Naive thymus-derived CD4-positive, alpha-beta T cell (primary cell): ENCODE measurements around the gene CNTN1. TPM values are rescaled to one million over a fixed set of nuclear protein-coding genes. Genes with fewer than 3 reads are reported as not detected.

Source experiments
- ATAC-seq: fragments of 150-1000 bp; cut with Tn5 transposase; 2 replicates; pipeline ENCODE4 v1.10.0; 2021; ENCODE audit warnings: mild to moderate bottlenecking, moderate library complexity
- CTCF ChIA-PET: fragments of 350-600 bp; sonication (Branson Sonifier 250); formaldehyde crosslinking; loops from one replicate; lab custom pipeline; 2021; ENCODE audit warnings: antibody characterized with exemption; lab: Charles Lee
- POLR2A ChIA-PET: fragments of 350-600 bp; sonication (Branson Sonifier 250); formaldehyde crosslinking; loops from one replicate; lab custom pipeline; 2021; ENCODE audit warnings: antibody characterized with exemption, inconsistent platforms; lab: Charles Lee
- DNase-seq, 9 donors: peaks; one replicate each; pipeline versions ENCODE4 v3.0.0 to v3.0.0-alpha.2; 2020 to 2022; ENCODE audit warnings: mixed read lengths in 1 of 9
- H3K27ac ChIP-seq: one replicate; pipeline ENCODE4 v1.7.0; 2013; ENCODE audit warnings: mild to moderate bottlenecking, low read depth, low read length, moderate library complexity
- H3K27me3 ChIP-seq, 2 donors: one replicate each; pipeline ENCODE4 v1.7.0; 2013; ENCODE audit warnings: low read length in 2 of 2, mild to moderate bottlenecking in 2 of 2, moderate library complexity in 2 of 2; ENCODE audit not compliant: control insufficient read depth in 2 of 2, insufficient read depth in 2 of 2
- H3K36me3 ChIP-seq, 3 experiments: 1 replicate in 2 of 3; 2 replicates in 1 of 3; pipeline ENCODE4 v1.7.0; 2013; ENCODE audit warnings: low read length in 3 of 3, mild to moderate bottlenecking in 3 of 3, moderate library complexity in 1 of 3; ENCODE audit not compliant: insufficient read depth in 3 of 3, control insufficient read depth in 2 of 3
- H3K4me1 ChIP-seq, 2 donors: one replicate each; pipeline ENCODE4 v1.7.0; 2013; ENCODE audit warnings: low read length in 2 of 2, mild to moderate bottlenecking in 2 of 2, moderate library complexity in 1 of 2; ENCODE audit not compliant: control insufficient read depth in 2 of 2, insufficient read depth in 2 of 2
- H3K4me3 ChIP-seq: 2 replicates; pipeline ENCODE4 v1.7.0; 2013; ENCODE audit warnings: mild to moderate bottlenecking, low read length
- H3K9me3 ChIP-seq, 3 experiments: 1 replicate in 2 of 3; 2 replicates in 1 of 3; pipeline ENCODE4 v1.7.0; 2013; ENCODE audit warnings: low read length in 3 of 3; ENCODE audit not compliant: control insufficient read depth in 2 of 3
- H3K27ac Mint-ChIP-seq, 9 donors: one replicate each; pipeline ENCODE4 v1.8.0; 2020 to 2022; ENCODE audit warnings: mixed read lengths in 9 of 9, mild to moderate bottlenecking in 8 of 9, moderate library complexity in 5 of 9, inconsistent platforms in 2 of 9
- H3K27me3 Mint-ChIP-seq, 5 donors: one replicate each; pipeline ENCODE4 v1.8.0; 2021 to 2022; ENCODE audit warnings: mixed read lengths in 5 of 5, mild to moderate bottlenecking in 1 of 5
- H3K36me3 Mint-ChIP-seq, 5 donors: one replicate each; pipeline ENCODE4 v1.8.0; 2020 to 2022; ENCODE audit warnings: mixed read lengths in 5 of 5, mild to moderate bottlenecking in 3 of 5, inconsistent platforms in 1 of 5
- H3K4me1 Mint-ChIP-seq, 7 donors: one replicate each; pipeline ENCODE4 v1.8.0; 2020 to 2022; ENCODE audit warnings: mixed read lengths in 7 of 7, mild to moderate bottlenecking in 3 of 7, inconsistent platforms in 1 of 7
- H3K4me3 Mint-ChIP-seq, 10 donors: one replicate each; pipeline ENCODE4 v1.8.0; 2020 to 2022; ENCODE audit warnings: mild to moderate bottlenecking in 10 of 10, mixed read lengths in 10 of 10, moderate library complexity in 6 of 10, inconsistent platforms in 2 of 10
- H3K9me3 Mint-ChIP-seq, 11 donors: one replicate each; pipeline ENCODE4 v1.8.0; 2020 to 2022; ENCODE audit warnings: mixed read lengths in 11 of 11, mild to moderate bottlenecking in 4 of 11, inconsistent platforms in 1 of 11, moderate library complexity in 1 of 11
- intact Hi-C, 2 donors: fragments of 100-400 bp; cut with micrococcal nuclease; formaldehyde crosslinking; loops; one replicate each; pipeline ENCODE4 v1.15.1; 2023
- polyA plus RNA-seq, 2 donors: library from polyadenylated mRNA; unstranded; fragments of 300-500 nt; fragmentation: Illumina TruSeq; gene quantifications; one replicate each; pipeline ENCODE4 v1.2.3, GENCODE V29; 2021
- total RNA-seq, 6 experiments: library from RNA in 5 of 6; stranded (reverse) in 5 of 6; gene quantifications; 1 replicate in 5 of 6; 2 replicates in 1 of 6; pipeline ENCODE4 v1.2.3 and lab custom pipeline; 2021 to 2026

Gene CNTN1
- total and polyA plus RNA-seq, 7 experiments from 2014 or later = not detected

- POLR2A ChIA-PET = no interaction called here
- no peaks in the 10 kb centered on the region for H3K9me3 ChIP-seq
- no peaks in the 10 kb centered on the region for H3K4me1 ChIP-seq
- CTCF ChIA-PET = no interaction called here
- ATAC-seq = no peak
- Mint-ChIP-seq H3K4me3 (no peak overlapping the region), H3K36me3 (no peaks in the 10 kb centered on the region), H3K9me3 (peaks cover 0 to 13% (median 0%) of the 10 kb centered on the region in 11 donors), H3K27me3 (no peaks in the 10 kb centered on the region), H3K4me1 (no peaks in the 10 kb centered on the region), H3K27ac (no peak overlapping the region)
- no peak for DNase-seq
- no peak overlapping the region for H3K4me3 ChIP-seq
- no peaks in the 10 kb centered on the region for H3K27me3 ChIP-seq
- intact Hi-C loops = no loop called here
- H3K27ac ChIP-seq = no peak overlapping the region
- no peaks in the 10 kb centered on the region for H3K36me3 ChIP-seq
Measured at GRCh38 chr12:40831916-40832315, 139.7 kb downstream of the CNTN1 start.

GRCh38 chr12:40832668-40833067 is 140.4 kb downstream of the CNTN1 start:
- no peaks in the 10 kb centered on the region for H3K9me3 ChIP-seq
- Mint-ChIP-seq H3K36me3 (no peaks in the 10 kb centered on the region), H3K9me3 (peaks cover 0 to 13% (median 0%) of the 10 kb centered on the region in 11 donors), H3K27ac (no peak overlapping the region), H3K27me3 (no peaks in the 10 kb centered on the region), H3K4me1 (no peaks in the 10 kb centered on the region), H3K4me3 (no peak overlapping the region)
- DNase-seq (no peak), ATAC-seq (no peak)
- H3K4me3 ChIP-seq = no peak overlapping the region
- no peaks in the 10 kb centered on the region for H3K36me3 ChIP-seq
- ChIA-PET POLR2A (no interaction called here), CTCF (no interaction called here)
- intact Hi-C loops = no loop called here
- H3K27me3 ChIP-seq = no peaks in the 10 kb centered on the region
- no peak overlapping the region for H3K27ac ChIP-seq
- no peaks in the 10 kb centered on the region for H3K4me1 ChIP-seq

GRCh38 chr12:40833818-40834217 is 141.6 kb downstream of the CNTN1 start:
- CTCF ChIA-PET = no interaction called here

GRCh38 chr12:40834321-40834720 is 142.1 kb downstream of the CNTN1 start:
- Histone ChIP-seq H3K9me3 (no peaks in the 10 kb centered on the region), H3K27me3 (no peaks in the 10 kb centered on the region), H3K27ac (no peak overlapping the region), H3K4me1 (no peaks in the 10 kb centered on the region), H3K36me3 (no peaks in the 10 kb centered on the region), H3K4me3 (no peak overlapping the region)
- ChIA-PET CTCF (no interaction called here), POLR2A (no interaction called here)
- H3K36me3 Mint-ChIP-seq = no peaks in the 10 kb centered on the region
- intact Hi-C loops = no loop called here
- H3K27me3 Mint-ChIP-seq = no peaks in the 10 kb centered on the region
- H3K4me3 Mint-ChIP-seq = no peak overlapping the region
- H3K4me1 Mint-ChIP-seq = no peaks in the 10 kb centered on the region
- peaks cover 0 to 14% (median 4%) of the 10 kb centered on the region in 11 donors for H3K9me3 Mint-ChIP-seq
- ATAC-seq (no peak), DNase-seq (no peak)
- no peak overlapping the region for H3K27ac Mint-ChIP-seq

More at GRCh38 chr12:40833818-40834217, 141.6 kb downstream of the CNTN1 start:
- H3K4me3 Mint-ChIP-seq = no peak overlapping the region
- Histone ChIP-seq H3K9me3 (no peaks in the 10 kb centered on the region), H3K4me1 (no peaks in the 10 kb centered on the region), H3K36me3 (no peaks in the 10 kb centered on the region), H3K27me3 (no peaks in the 10 kb centered on the region), H3K4me3 (no peak overlapping the region), H3K27ac (no peak overlapping the region)
- no peaks in the 10 kb centered on the region for H3K36me3 Mint-ChIP-seq
- ATAC-seq (no peak), DNase-seq (no peak)
- intact Hi-C loops = no loop called here
- peaks cover 0 to 14% (median 4%) of the 10 kb centered on the region in 11 donors for H3K9me3 Mint-ChIP-seq
- POLR2A ChIA-PET = no interaction called here
- no peaks in the 10 kb centered on the region for H3K27me3 Mint-ChIP-seq
- H3K4me1 Mint-ChIP-seq = no peaks in the 10 kb centered on the region
- no peak overlapping the region for H3K27ac Mint-ChIP-seq

GRCh38 chr12:40837891-40838429 is 145.7 kb downstream of the CNTN1 start:
- ChIA-PET POLR2A (no interaction called here), CTCF (no interaction called here)
- Histone ChIP-seq H3K4me1 (no peaks in the 10 kb centered on the region), H3K27me3 (no peaks in the 10 kb centered on the region), H3K36me3 (no peaks in the 10 kb centered on the region), H3K4me3 (no peak overlapping the region), H3K27ac (no peak overlapping the region), H3K9me3 (no peaks in the 10 kb centered on the region)
- H3K4me1 Mint-ChIP-seq = no peaks in the 10 kb centered on the region
- DNase-seq = no peak
- ATAC-seq = no peak
- H3K9me3 Mint-ChIP-seq = peaks cover 0 to 13% (median 4%) of the 10 kb centered on the region in 11 donors
- no peaks in the 10 kb centered on the region for H3K27me3 Mint-ChIP-seq
- H3K27ac Mint-ChIP-seq = no peak overlapping the region
- H3K4me3 Mint-ChIP-seq = no peak overlapping the region
- intact Hi-C loops = no loop called here
- H3K36me3 Mint-ChIP-seq = no peaks in the 10 kb centered on the region

GRCh38 chr12:40843495-40843894 is 151.3 kb downstream of the CNTN1 start:
- CTCF ChIA-PET = no interaction called here
- Mint-ChIP-seq H3K27ac (no peak overlapping the region), H3K27me3 (no peaks in the 10 kb centered on the region), H3K9me3 (peaks cover 0 to 10% (median 3%) of the 10 kb centered on the region in 11 donors), H3K36me3 (no peaks in the 10 kb centered on the region), H3K4me3 (no peak overlapping the region), H3K4me1 (no peaks in the 10 kb centered on the region)
- Histone ChIP-seq H3K36me3 (no peaks in the 10 kb centered on the region), H3K27me3 (no peaks in the 10 kb centered on the region), H3K4me3 (no peak overlapping the region), H3K4me1 (no peaks in the 10 kb centered on the region), H3K27ac (no peak overlapping the region), H3K9me3 (no peaks in the 10 kb centered on the region)
- POLR2A ChIA-PET = no interaction called here
- intact Hi-C loops = no loop called here
- ATAC-seq = no peak
- DNase-seq = no peak

GRCh38 chr12:40853221-40853620 is 161.0 kb downstream of the CNTN1 start:
- Mint-ChIP-seq H3K4me3 (no peak overlapping the region), H3K27me3 (no peaks in the 10 kb centered on the region), H3K4me1 (no peaks in the 10 kb centered on the region), H3K36me3 (no peaks in the 10 kb centered on the region), H3K9me3 (peaks cover 0 to 6% (median 0%) of the 10 kb centered on the region in 11 donors), H3K27ac (no peak overlapping the region)
- H3K27me3 ChIP-seq = no peaks in the 10 kb centered on the region
- no peaks in the 10 kb centered on the region for H3K4me1 ChIP-seq
- ChIA-PET POLR2A (no interaction called here), CTCF (no interaction called here)
- ATAC-seq (no peak), DNase-seq (no peak)
- intact Hi-C loops = no loop called here
- no peak overlapping the region for H3K4me3 ChIP-seq
- H3K9me3 ChIP-seq = no peaks in the 10 kb centered on the region
- no peaks in the 10 kb centered on the region for H3K36me3 ChIP-seq
- no peak overlapping the region for H3K27ac ChIP-seq
